WTC11 (cell line): Measurements from ENCODE around the gene CPN1. TPM values are rescaled to one million over a fixed set of nuclear protein-coding genes. Genes with fewer than 3 reads are reported as not detected.

Experiments
- ATAC-seq: fragments of 200-7000 bp; cut with Tn5 transposase; 2 replicates; pipeline ENCODE4 v1.10.0; 2021; ENCODE audit warnings: mild to moderate bottlenecking, moderate library complexity
- CTCF ChIA-PET: fragments of 300-600 bp; sonication (Branson Sonifier 250); formaldehyde crosslinking; loops from one replicate; lab custom pipeline; 2021; ENCODE audit warnings: antibody characterized with exemption; lab: Charles Lee
- POLR2A ChIA-PET: fragments of 350-600 bp; sonication (Branson Sonifier 250); formaldehyde crosslinking; loops from one replicate; lab custom pipeline; 2021; ENCODE audit warnings: antibody characterized with exemption; lab: Charles Lee
- DNase-seq: peaks from one replicate; pipeline ENCODE4 v3.0.0; 2021; ENCODE audit warnings: low spot score
- H3K27ac Mint-ChIP-seq: 2 replicates; pipeline ENCODE4 v1.8.0; 2021; ENCODE audit warnings: mixed read lengths
- H3K27me3 Mint-ChIP-seq: 2 replicates; pipeline ENCODE4 v1.8.0; 2021; ENCODE audit warnings: low read depth, mild to moderate bottlenecking, moderate library complexity, mixed read lengths
- H3K36me3 Mint-ChIP-seq: 2 replicates; pipeline ENCODE4 v1.8.0; 2021; ENCODE audit warnings: mixed read lengths
- H3K4me1 Mint-ChIP-seq: 2 replicates; pipeline ENCODE4 v1.8.0; 2022; ENCODE audit warnings: mixed read lengths
- H3K4me3 Mint-ChIP-seq: 2 replicates; pipeline ENCODE4 v1.8.0; 2021; ENCODE audit warnings: mild to moderate bottlenecking, moderate library complexity, mixed read lengths
- H3K9me3 Mint-ChIP-seq: 2 replicates; pipeline ENCODE4 v1.8.0; 2021; ENCODE audit warnings: mixed read lengths
- AFF4 ChIP-seq: sonication (generic); formaldehyde crosslinking; IDR thresholded peaks from 2 replicates; pipeline ENCODE4 v1.8.1; 2023; ENCODE audit warnings: mild to moderate bottlenecking, missing genetic modification reagents, borderline replicate concordance
- EMX1 ChIP-seq: fragments of 250-450 bp; sonication (Bioruptor Pico); IDR thresholded peaks from 2 replicates; pipeline ENCODE4 v1.8.0; 2021; ENCODE audit warnings: mild to moderate bottlenecking
- GABPB1 ChIP-seq: sonication (generic); formaldehyde crosslinking; IDR thresholded peaks from 2 replicates; pipeline ENCODE4 v1.8.1; 2023; ENCODE audit warnings: mild to moderate bottlenecking, missing genetic modification reagents
- NFE2L1 ChIP-seq: sonication (generic); formaldehyde crosslinking; IDR thresholded peaks from 2 replicates; pipeline ENCODE4 v1.8.1; 2023; ENCODE audit warnings: missing genetic modification reagents
- PRRX2 ChIP-seq: fragments of 250-450 bp; sonication (Bioruptor Pico); IDR thresholded peaks from 2 replicates; pipeline ENCODE4 v1.8.0; 2021; ENCODE audit warnings: mild to moderate bottlenecking
- RORB ChIP-seq: fragments of 250-450 bp; sonication (Bioruptor Pico); IDR thresholded peaks from 2 replicates; pipeline ENCODE4 v1.9.0; 2021; ENCODE audit warnings: mild to moderate bottlenecking
- SMAD3 ChIP-seq: sonication (generic); formaldehyde crosslinking; IDR thresholded peaks from 2 replicates; pipeline ENCODE4 v1.8.0; 2022; ENCODE audit warnings: missing genetic modification reagents, mild to moderate bottlenecking, borderline replicate concordance
- SMAD4 ChIP-seq: sonication (generic); formaldehyde crosslinking; IDR thresholded peaks from 2 replicates; pipeline ENCODE4 v1.8.0; 2022; ENCODE audit warnings: mild to moderate bottlenecking, missing genetic modification reagents
- SOX15 ChIP-seq: fragments of 250-450 bp; sonication (Bioruptor Pico); IDR thresholded peaks from 2 replicates; pipeline ENCODE4 v1.9.0; 2021; ENCODE audit warnings: mild to moderate bottlenecking
- TP53 ChIP-seq: sonication (generic); formaldehyde crosslinking; IDR thresholded peaks from 2 replicates; pipeline ENCODE4 v1.8.1; 2023; ENCODE audit warnings: mild to moderate bottlenecking, missing genetic modification reagents
- ZNF138 ChIP-seq: sonication (generic); formaldehyde crosslinking; conservative IDR thresholded peaks from 2 replicates; pipeline ENCODE4 v1.8.1; 2022; ENCODE audit warnings: mild to moderate bottlenecking, moderate library complexity, missing genetic modification reagents
- ZNF281 ChIP-seq: sonication (generic); formaldehyde crosslinking; IDR thresholded peaks from 2 replicates; pipeline ENCODE4 v1.8.0; 2023; ENCODE audit warnings: mild to moderate bottlenecking, missing genetic modification reagents
- ZNF317 ChIP-seq: sonication (generic); formaldehyde crosslinking; IDR thresholded peaks from 2 replicates; pipeline ENCODE4 v1.8.1; 2023; ENCODE audit warnings: low read depth, mild to moderate bottlenecking, moderate library complexity, missing genetic modification reagents, borderline replicate concordance
- total RNA-seq: library from RNA; stranded (reverse); gene quantifications from 3 replicates; pipeline ENCODE4 v1.2.3, GENCODE V29; 2021
- TF ChIP-seq, protein P1 (sequence below): sonication (generic); formaldehyde crosslinking; conservative IDR thresholded peaks from 2 replicates; pipeline ENCODE4 v1.8.1; 2022; ENCODE audit warnings: mild to moderate bottlenecking, missing genetic modification reagents
- TF ChIP-seq, protein P2 (sequence below): sonication (generic); formaldehyde crosslinking; IDR thresholded peaks from 2 replicates; pipeline ENCODE4 v1.8.1; 2022; ENCODE audit warnings: missing genetic modification reagents, borderline replicate concordance
- TF ChIP-seq, protein P3 (sequence below): sonication (generic); formaldehyde crosslinking; IDR thresholded peaks from 2 replicates; pipeline ENCODE4 v1.8.0; 2022; ENCODE audit warnings: missing genetic modification reagents
- TF ChIP-seq, protein P4 (sequence below): sonication (generic); formaldehyde crosslinking; conservative IDR thresholded peaks from 2 replicates; pipeline ENCODE4 v1.8.1; 2023; ENCODE audit warnings: mild to moderate bottlenecking, low read depth, missing genetic modification reagents, moderate library complexity

CPN1 gene
- total RNA-seq, 1 experiment from 2014 or later = 0.42 TPM

DNA sequence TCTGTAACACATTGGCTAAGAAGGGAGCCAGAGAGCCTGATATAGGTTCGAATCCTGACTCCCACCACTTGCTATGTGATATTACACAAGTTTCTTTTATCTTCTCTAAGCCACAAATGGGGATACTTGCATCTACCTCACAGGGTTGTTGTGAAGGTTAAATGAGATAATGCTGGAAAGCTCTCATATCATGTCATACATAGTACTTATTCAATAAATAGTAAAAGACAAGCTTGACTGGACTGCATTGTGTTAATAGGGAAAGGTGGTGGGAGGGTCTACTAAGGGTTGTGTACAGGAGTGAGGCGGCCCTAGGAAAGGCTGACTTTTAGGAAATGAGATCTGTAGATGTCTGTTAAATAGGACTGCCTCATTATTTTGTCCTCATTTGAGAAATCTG, 36.1 kb downstream of the CPN1 start (continued):
- TF ChIP-seq SMAD4 (no peak), AFF4 (CRISPR knock-in tag) (no peak)
- TF ChIP-seq, protein P1, sequence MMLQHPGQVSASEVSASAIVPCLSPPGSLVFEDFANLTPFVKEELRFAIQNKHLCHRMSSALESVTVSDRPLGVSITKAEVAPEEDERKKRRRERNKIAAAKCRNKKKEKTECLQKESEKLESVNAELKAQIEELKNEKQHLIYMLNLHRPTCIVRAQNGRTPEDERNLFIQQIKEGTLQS (CRISPR knock-in tag) = no peak

DNA sequence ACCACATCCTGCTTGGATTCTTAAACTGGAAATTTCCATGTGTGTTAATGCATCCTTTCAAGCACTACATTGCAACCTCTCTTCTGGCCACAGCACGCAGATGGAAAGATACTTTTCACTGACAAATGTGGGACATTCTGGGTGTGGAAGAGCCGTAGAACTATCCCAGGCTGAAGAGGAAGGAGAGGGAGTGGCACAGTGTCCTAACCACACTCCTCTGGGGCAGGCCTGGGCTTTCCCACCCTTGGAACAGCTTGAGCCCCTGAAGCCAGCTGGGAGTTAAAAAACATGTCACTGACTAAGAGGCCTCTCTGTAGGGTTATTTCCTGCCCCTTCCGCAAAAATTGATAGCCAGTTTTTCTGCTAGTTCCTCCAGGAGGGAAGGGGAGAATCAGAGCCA, 37.9 kb downstream of the CPN1 start:
- Mint-ChIP-seq H3K27ac (peak overlapping the region; percentile 57), H3K4me3 (no peak overlapping the region), H3K27me3 (no peaks in the 10 kb centered on the region), H3K9me3 (no peaks in the 10 kb centered on the region), H3K4me1 (peaks cover 31% of the 10 kb centered on the region), H3K36me3 (no peaks in the 10 kb centered on the region)
- ATAC-seq (peak; percentile 25; the same call in 1 of the 2 replicates), DNase-seq (no peak)
- ChIA-PET CTCF (interaction anchor here (3.6 to 3.9 kb wide), 2 partner anchors 130 to 194 kb away, joined by 22 to 53 read pairs; no protein-coding TSS in a partner anchor), POLR2A (interaction anchor here (0.6 to 1.2 kb wide), 2 partner anchors 126 to 130 kb away, joined by 3 read pairs; no protein-coding TSS in a partner anchor)
- TF ChIP-seq ZNF281 (CRISPR knock-in tag) = no peak
- no peak for TF ChIP-seq NFE2L1 (CRISPR knock-in tag)
- no peak for TF ChIP-seq AFF4 (CRISPR knock-in tag)
- TF ChIP-seq SOX15 (CRISPR knock-in tag) = no peak
- TF ChIP-seq PRRX2 (CRISPR knock-in tag) = no peak
- no peak for TF ChIP-seq TP53 (CRISPR knock-in tag)
- TF ChIP-seq, protein P2, sequence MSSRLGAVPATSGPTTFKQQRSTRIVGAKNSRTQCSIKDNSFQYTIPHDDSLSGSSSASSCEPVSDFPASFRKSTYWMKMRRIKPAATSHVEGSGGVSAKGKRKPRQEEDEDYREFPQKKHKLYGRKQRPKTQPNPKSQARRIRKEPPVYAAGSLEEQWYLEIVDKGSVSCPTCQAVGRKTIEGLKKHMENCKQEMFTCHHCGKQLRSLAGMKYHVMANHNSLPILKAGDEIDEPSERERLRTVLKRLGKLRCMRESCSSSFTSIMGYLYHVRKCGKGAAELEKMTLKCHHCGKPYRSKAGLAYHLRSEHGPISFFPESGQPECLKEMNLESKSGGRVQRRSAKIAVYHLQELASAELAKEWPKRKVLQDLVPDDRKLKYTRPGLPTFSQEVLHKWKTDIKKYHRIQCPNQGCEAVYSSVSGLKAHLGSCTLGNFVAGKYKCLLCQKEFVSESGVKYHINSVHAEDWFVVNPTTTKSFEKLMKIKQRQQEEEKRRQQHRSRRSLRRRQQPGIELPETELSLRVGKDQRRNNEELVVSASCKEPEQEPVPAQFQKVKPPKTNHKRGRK = no peak
- TF ChIP-seq ZNF138 (CRISPR knock-in tag) = no peak
- TF ChIP-seq ZNF317 (CRISPR knock-in tag) = no peak
- no peak for TF ChIP-seq GABPB1 (CRISPR knock-in tag)
- TF ChIP-seq, protein P3, sequence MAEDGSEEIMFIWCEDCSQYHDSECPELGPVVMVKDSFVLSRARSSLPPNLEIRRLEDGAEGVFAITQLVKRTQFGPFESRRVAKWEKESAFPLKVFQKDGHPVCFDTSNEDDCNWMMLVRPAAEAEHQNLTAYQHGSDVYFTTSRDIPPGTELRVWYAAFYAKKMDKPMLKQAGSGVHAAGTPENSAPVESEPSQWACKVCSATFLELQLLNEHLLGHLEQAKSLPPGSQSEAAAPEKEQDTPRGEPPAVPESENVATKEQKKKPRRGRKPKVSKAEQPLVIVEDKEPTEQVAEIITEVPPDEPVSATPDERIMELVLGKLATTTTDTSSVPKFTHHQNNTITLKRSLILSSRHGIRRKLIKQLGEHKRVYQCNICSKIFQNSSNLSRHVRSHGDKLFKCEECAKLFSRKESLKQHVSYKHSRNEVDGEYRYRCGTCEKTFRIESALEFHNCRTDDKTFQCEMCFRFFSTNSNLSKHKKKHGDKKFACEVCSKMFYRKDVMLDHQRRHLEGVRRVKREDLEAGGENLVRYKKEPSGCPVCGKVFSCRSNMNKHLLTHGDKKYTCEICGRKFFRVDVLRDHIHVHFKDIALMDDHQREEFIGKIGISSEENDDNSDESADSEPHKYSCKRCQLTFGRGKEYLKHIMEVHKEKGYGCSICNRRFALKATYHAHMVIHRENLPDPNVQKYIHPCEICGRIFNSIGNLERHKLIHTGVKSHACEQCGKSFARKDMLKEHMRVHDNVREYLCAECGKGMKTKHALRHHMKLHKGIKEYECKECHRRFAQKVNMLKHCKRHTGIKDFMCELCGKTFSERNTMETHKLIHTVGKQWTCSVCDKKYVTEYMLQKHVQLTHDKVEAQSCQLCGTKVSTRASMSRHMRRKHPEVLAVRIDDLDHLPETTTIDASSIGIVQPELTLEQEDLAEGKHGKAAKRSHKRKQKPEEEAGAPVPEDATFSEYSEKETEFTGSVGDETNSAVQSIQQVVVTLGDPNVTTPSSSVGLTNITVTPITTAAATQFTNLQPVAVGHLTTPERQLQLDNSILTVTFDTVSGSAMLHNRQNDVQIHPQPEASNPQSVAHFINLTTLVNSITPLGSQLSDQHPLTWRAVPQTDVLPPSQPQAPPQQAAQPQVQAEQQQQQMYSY (CRISPR knock-in tag) = no peak
- TF ChIP-seq RORB (CRISPR knock-in tag) = no peak
- no peak for TF ChIP-seq SMAD3 (CRISPR knock-in tag)
- TF ChIP-seq EMX1 (CRISPR knock-in tag) = no peak
- TF ChIP-seq, protein P4, sequence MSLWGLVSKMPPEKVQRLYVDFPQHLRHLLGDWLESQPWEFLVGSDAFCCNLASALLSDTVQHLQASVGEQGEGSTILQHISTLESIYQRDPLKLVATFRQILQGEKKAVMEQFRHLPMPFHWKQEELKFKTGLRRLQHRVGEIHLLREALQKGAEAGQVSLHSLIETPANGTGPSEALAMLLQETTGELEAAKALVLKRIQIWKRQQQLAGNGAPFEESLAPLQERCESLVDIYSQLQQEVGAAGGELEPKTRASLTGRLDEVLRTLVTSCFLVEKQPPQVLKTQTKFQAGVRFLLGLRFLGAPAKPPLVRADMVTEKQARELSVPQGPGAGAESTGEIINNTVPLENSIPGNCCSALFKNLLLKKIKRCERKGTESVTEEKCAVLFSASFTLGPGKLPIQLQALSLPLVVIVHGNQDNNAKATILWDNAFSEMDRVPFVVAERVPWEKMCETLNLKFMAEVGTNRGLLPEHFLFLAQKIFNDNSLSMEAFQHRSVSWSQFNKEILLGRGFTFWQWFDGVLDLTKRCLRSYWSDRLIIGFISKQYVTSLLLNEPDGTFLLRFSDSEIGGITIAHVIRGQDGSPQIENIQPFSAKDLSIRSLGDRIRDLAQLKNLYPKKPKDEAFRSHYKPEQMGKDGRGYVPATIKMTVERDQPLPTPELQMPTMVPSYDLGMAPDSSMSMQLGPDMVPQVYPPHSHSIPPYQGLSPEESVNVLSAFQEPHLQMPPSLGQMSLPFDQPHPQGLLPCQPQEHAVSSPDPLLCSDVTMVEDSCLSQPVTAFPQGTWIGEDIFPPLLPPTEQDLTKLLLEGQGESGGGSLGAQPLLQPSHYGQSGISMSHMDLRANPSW (CRISPR knock-in tag) = no peak
